Smooth muscle cell (in vitro differentiated cells): ENCODE data around the gene MC1R. TPM values are rescaled to one million over a fixed set of nuclear protein-coding genes. Genes with fewer than 3 reads are reported as not detected.

Source experiments
- DNase-seq: peaks from one replicate; lab custom pipeline; 2025; ENCODE audit not compliant: unreplicated experiment; lab: John Stamatoyannopoulos, UW
- H2AFZ ChIP-seq: fragments of 200-600 bp; sonication (generic); 2 replicates; pipeline ENCODE4 v1.6.0; 2016; ENCODE audit warnings: antibody characterized with exemption, low read depth, mild to moderate bottlenecking
- H3F3A ChIP-seq: fragments of 200-600 bp; sonication (generic); 2 replicates; pipeline ENCODE4 v1.6.0; 2017; ENCODE audit warnings: antibody characterized with exemption, low read depth
- H3K27ac ChIP-seq: fragments of 200-600 bp; sonication (generic); 2 replicates; pipeline ENCODE4 v1.5.1; 2016; ENCODE audit warnings: low read depth, mild to moderate bottlenecking
- H3K27me3 ChIP-seq: fragments of 200-600 bp; sonication (generic); 2 replicates; pipeline ENCODE4 v1.6.1; 2016; ENCODE audit warnings: low read depth, mild to moderate bottlenecking
- H3K36me3 ChIP-seq: fragments of 200-600 bp; sonication (generic); 2 replicates; pipeline ENCODE4 v1.5.1; 2016; ENCODE audit warnings: low read depth
- H3K4me1 ChIP-seq: fragments of 200-600 bp; sonication (generic); 2 replicates; pipeline ENCODE4 v1.5.1; 2016; ENCODE audit warnings: low read depth
- H3K4me2 ChIP-seq: fragments of 200-600 bp; sonication (generic); 2 replicates; pipeline ENCODE4 v1.6.0; 2016; ENCODE audit warnings: mild to moderate bottlenecking
- H3K4me3 ChIP-seq: fragments of 200-600 bp; sonication (generic); 2 replicates; pipeline ENCODE4 v1.5.1; 2016; ENCODE audit warnings: mild to moderate bottlenecking
- H3K79me2 ChIP-seq: fragments of 200-600 bp; sonication (generic); 2 replicates; pipeline ENCODE4 v1.6.0; 2016; ENCODE audit warnings: low read depth, mild to moderate bottlenecking
- H3K9ac ChIP-seq: fragments of 200-600 bp; sonication (generic); 2 replicates; pipeline ENCODE4 v1.6.0; 2016; ENCODE audit warnings: low read depth
- H3K9me3 ChIP-seq: fragments of 200-600 bp; sonication (generic); replicated peaks from 2 replicates; pipeline ENCODE4 v1.5.1; 2016; ENCODE audit warnings: low read depth
- H4K20me1 ChIP-seq: fragments of 200-600 bp; sonication (generic); 2 replicates; pipeline ENCODE4 v1.6.0; 2016; ENCODE audit warnings: low read depth
- WGBS: methylation state at CpG from one replicate; pipeline ENCODE4 v1.1.7; 2016; ENCODE audit warnings: low lambda C conversion rate; 5-methylcytosine and 5-hydroxymethylcytosine counted together
- polyA plus RNA-seq: library from polyadenylated mRNA; unstranded; fragments of >200 nt; fragmentation: Nextera tagmentation; extraction: Ambion mirVana; gene quantifications from 2 replicates; pipeline ENCODE4 v1.2.1, GENCODE V29; 2016
- total RNA-seq: library from RNA; depleted of rRNA; stranded (reverse); fragments of >200 nt; gene quantifications from 2 replicates; pipeline ENCODE4 v1.2.3, GENCODE V29; 2014
- TF ChIP-seq, protein P1 (sequence below): fragments of 200-600 bp; sonication (generic); IDR thresholded peaks from 2 replicates; pipeline ENCODE4 v1.5.1; 2017; ENCODE audit warnings: borderline replicate concordance, mild to moderate bottlenecking, antibody characterized with exemption; ENCODE audit not compliant: insufficient read depth, poor library complexity, severe bottlenecking

Gene MC1R
- total and polyA plus RNA-seq, 2 experiments from 2014 or later, result 14.5 to 16.8 TPM

DNA sequence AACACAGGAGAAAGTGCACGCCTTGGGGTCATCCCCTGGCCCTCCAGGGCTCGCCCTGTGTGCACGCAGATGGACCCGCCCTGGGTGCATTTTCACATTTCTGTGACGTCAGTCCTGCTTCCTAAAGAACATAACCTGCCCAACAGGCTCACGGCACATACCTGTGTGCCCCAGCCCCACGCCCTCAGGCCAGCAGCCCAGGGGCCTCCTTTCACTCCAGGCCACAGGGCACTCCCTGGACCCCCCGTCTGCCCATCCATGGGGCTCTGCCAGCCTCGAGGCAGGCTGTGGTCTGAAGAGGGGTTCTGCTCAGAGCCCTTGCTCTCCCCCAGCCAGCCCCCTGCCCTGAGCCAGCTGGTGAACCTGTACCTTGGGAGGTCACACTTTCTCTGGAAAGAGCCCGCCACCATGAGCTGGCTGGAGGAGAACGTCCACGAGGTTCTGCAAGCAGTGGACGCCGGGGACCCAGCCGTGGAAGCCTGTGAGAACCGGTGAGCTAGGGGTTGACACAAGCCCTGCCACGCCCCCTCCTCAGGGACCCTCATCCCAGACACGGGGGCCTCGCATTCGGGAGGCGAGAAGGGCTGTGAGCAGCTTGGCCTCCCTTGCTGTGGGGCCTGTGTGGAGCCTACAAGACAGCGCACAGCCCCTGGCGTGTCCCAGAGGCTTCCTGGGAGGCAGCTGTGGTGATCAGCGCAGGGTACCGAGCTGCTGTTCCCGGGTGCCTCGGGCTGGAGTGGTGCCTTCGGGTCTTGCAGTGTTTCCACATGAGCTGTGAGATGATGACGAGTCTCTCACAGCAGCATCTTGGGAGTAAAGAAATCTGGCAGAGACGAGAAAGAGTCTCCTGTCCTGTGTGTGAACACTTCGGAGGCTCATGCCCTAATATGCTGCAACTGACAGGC is 13.8 kb upstream of the MC1R start:
- TF ChIP-seq, protein P1, sequence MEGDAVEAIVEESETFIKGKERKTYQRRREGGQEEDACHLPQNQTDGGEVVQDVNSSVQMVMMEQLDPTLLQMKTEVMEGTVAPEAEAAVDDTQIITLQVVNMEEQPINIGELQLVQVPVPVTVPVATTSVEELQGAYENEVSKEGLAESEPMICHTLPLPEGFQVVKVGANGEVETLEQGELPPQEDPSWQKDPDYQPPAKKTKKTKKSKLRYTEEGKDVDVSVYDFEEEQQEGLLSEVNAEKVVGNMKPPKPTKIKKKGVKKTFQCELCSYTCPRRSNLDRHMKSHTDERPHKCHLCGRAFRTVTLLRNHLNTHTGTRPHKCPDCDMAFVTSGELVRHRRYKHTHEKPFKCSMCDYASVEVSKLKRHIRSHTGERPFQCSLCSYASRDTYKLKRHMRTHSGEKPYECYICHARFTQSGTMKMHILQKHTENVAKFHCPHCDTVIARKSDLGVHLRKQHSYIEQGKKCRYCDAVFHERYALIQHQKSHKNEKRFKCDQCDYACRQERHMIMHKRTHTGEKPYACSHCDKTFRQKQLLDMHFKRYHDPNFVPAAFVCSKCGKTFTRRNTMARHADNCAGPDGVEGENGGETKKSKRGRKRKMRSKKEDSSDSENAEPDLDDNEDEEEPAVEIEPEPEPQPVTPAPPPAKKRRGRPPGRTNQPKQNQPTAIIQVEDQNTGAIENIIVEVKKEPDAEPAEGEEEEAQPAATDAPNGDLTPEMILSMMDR, result no peak
- Histone ChIP-seq H3K4me3 (no peak overlapping the region), H3K4me2 (no peak overlapping the region), H3F3A (no peaks in the 10 kb centered on the region), H2AFZ (no peak overlapping the region), H3K27me3 (no peaks in the 10 kb centered on the region), H4K20me1 (peaks cover 30% of the 10 kb centered on the region), H3K27ac (no peak overlapping the region), H3K9me3 (no peaks in the 10 kb centered on the region), H3K4me1 (no peaks in the 10 kb centered on the region), H3K79me2 (no peaks in the 10 kb centered on the region), H3K9ac (no peak overlapping the region), H3K36me3 (no peaks in the 10 kb centered on the region)
- DNase-seq, result no peak
- WGBS, result 91% methylated on average over 31 of the region's 31 CpGs

DNA sequence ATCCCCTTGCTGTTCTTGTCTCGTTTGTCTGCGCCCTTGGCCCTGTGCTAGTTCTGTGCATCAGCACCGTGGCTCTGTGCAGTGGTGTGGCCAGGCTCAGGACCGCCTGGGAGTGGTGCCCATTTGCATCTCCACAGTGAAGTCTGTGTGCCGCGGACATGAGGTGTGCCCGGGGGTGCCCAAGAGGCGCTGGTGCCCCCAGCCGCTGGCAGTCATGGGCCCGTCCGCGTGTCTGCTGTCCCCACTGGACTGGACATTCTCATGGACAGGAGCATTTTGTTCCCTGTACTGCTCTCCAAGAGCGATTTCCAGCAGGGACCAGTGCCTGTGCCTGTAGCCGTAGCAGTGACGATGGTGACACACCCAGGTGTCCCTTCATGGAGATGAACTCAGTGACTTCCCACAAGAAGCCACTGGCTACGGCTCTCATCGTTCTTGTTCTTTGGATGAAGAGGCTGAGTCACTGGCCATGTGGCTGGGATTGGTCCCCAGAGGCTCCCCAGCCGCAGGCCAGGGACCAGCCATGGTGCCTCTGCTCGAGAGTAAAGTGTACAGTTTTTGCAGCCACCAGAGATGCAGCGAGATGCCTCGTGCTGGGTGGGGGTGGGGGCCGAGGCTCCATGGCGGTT is 13.0 kb upstream of the MC1R start:
- Histone ChIP-seq H2AFZ (no peak overlapping the region), H3K27me3 (no peaks in the 10 kb centered on the region), H3K9ac (no peak overlapping the region), H3K9me3 (no peaks in the 10 kb centered on the region), H3K4me2 (no peak overlapping the region), H3K79me2 (no peaks in the 10 kb centered on the region), H3F3A (no peaks in the 10 kb centered on the region), H3K27ac (no peak overlapping the region), H4K20me1 (peaks cover 29% of the 10 kb centered on the region), H3K4me1 (no peaks in the 10 kb centered on the region), H3K4me3 (no peak overlapping the region), H3K36me3 (no peaks in the 10 kb centered on the region)
- 96% methylated on average over 23 of the region's 23 CpGs for WGBS
- TF ChIP-seq, protein P1, result no peak
- no peak for DNase-seq

DNA sequence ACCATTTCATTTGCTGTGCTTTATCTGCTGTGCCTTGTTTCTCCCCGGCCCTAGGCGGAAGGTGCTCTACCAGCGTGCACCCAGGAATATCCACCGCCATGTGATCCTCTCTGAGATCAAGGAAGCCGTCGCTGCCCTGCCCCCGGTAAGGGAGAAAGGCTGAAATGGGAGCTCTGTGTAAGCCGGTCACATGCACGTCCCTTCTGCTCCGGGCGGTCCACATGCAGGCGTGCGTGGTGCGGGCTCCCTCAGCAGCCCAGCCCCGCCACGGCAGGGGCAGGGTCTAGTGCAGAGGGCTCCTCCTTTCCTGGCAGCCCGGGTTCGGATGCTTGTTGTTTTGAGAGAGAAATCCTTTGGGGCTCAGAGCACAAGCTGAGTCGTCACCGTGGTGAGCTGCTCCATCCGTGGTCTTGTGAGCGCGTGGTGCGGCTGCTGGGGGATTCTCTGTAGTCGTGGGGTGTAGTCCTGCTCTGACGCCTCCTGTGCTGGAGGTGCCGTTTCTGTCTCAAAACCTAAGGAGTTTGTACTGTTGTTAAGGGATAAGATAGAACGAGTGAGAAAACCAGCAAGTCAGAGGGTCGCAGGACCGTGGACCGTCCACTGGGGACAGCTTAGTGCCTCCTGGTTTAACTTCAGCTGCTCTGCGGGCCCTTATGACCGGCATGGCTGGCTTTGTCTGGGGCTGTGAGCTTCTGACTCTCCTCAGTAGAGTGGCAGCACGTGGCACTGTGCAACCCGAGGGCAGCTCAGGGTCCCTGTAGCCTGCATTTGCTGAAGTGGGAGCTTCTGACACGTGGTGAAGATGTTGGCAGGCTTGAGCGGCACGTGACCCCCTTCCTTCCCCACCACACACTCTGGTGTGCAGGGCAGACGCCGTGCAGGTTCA is 12.3 kb upstream of the MC1R start:
- H3K27me3 ChIP-seq, result no peaks in the 10 kb centered on the region
- H2AFZ ChIP-seq, result no peak overlapping the region
- no peak overlapping the region for H3K27ac ChIP-seq
- no peak overlapping the region for H3K4me2 ChIP-seq
- 98% methylated on average over 40 of the region's 40 CpGs for WGBS
- H3K9ac ChIP-seq, result no peak overlapping the region
- no peak overlapping the region for H3K4me3 ChIP-seq
- no peaks in the 10 kb centered on the region for H3K4me1 ChIP-seq
- H3K36me3 ChIP-seq, result no peaks in the 10 kb centered on the region
- H3K9me3 ChIP-seq, result no peaks in the 10 kb centered on the region
- TF ChIP-seq, protein P1, result no peak
- H4K20me1 ChIP-seq, result peaks cover 25% of the 10 kb centered on the region
- no peaks in the 10 kb centered on the region for H3K79me2 ChIP-seq
- no peaks in the 10 kb centered on the region for H3F3A ChIP-seq
- no peak for DNase-seq
